ENCODE data around the gene HYOU1.

The HYOU1 gene

GRCh38 chr11:119087747-119088241, 30.8 kb upstream of the HYOU1 start:
- Histone ChIP-seq H3K27ac (no peak overlapping the region), H3K4me3 (no peak overlapping the region), H3K27me3 (no peaks in the 10 kb centered on the region), H3K4me2 (peak overlapping the region; percentile 97; the same call in 1 of the 2 replicates), H3K9me3 (no peaks in the 10 kb centered on the region), H4K20me1 (peaks cover 16% of the 10 kb centered on the region), H3K9ac (peak overlapping the region; percentile 22; the same call in 1 of the 2 replicates), H3K4me1 (peaks cover 62% of the 10 kb centered on the region), H3K36me3 (peaks cover 15% of the 10 kb centered on the region)
- no peak for TF ChIP-seq Cebpa-rat (IDR thresholded peaks at IDR 0.05)

GRCh38 chr11:119087123-119087522, 30.1 kb upstream of the HYOU1 start:
- H3K27me3 ChIP-seq = no peaks in the 10 kb centered on the region
- H3K36me3 ChIP-seq = peaks cover 15% of the 10 kb centered on the region
- peak overlapping the region; percentile 97; the same call in 1 of the 2 replicates for H3K4me2 ChIP-seq
- peaks cover 10% of the 10 kb centered on the region for H4K20me1 ChIP-seq
- no peaks in the 10 kb centered on the region for H3K9me3 ChIP-seq
- peak overlapping the region; percentile 22; the same call in 1 of the 2 replicates for H3K9ac ChIP-seq
- no peak overlapping the region for H3K4me3 ChIP-seq
- no peak overlapping the region for H3K27ac ChIP-seq
- H3K4me1 ChIP-seq = peaks cover 55% of the 10 kb centered on the region
- no peak for TF ChIP-seq Cebpa-rat (IDR thresholded peaks at IDR 0.05)

DNA sequence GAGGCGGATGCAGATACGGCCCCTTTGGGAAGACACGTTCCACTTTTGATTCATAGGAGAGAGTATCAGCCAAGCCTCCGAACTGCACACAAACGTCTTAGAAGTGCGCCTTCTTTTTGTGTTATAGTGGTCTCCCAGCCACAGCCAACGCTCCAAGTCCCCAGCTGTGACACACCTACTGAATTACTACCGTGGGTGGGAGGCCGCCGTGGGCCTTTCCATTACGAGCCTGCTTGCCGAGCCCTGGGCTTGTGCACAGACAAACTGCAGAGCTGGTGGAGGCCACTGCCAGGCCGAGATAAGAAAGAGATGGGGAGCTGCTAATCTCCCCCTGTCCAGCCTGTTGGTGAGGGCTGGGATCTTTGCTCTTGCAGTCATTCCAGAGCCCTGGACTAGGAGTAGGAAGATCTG, 28.4 kb upstream of the HYOU1 start:
- Histone ChIP-seq H4K20me1 (no peaks in the 10 kb centered on the region), H3K4me1 (peaks cover 38% of the 10 kb centered on the region), H3K9ac (peak overlapping the region; percentile 86), H3K4me3 (peak overlapping the region; percentile 75), H3K4me2 (peak overlapping the region; percentile 97), H3K27me3 (no peaks in the 10 kb centered on the region), H3K36me3 (peaks cover 23% of the 10 kb centered on the region), H3K27ac (peak overlapping the region; percentile 83), H3K9me3 (no peaks in the 10 kb centered on the region)
- no peak for TF ChIP-seq Cebpa-rat (IDR thresholded peaks at IDR 0.05)

DNA sequence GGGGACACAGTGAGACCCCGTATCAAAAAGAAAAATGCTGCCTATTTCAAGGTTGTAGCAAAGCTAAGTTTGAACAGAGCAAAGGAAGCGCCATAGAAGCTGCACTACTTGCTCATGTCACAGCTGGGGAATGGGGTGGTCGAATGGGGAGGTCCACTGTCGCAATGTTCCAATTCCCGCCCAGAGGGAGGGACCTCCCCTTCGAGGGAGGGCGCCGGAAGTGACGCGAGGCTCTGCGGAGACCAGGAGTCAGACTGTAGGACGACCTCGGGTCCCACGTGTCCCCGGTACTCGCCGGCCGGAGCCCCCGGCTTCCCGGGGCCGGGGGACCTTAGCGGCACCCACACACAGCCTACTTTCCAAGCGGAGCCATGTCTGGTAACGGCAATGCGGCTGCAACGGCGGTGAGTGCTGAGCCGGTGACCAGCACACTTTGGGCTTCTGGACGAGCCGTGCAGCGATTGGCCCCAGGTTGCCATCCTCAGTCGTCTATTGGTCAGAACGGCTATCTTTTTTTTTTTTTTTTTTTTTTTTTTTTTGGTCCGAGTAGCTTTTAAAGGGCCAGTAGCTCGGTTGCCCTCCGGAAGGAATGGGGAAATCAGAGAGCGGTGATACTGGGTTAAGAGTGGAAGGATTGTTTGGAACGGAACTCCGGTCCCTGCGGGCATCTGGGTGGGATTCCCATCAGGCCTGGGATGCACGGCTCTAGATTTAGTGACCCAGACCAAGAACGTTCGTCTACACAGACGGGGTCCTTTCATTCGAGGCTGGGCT, 27.8 kb upstream of the HYOU1 start, which contains the start of gene HMBS:
Gene HMBS, plus strand, starts transcription at position 219 of the 774 bp plus-strand sequence. Its CDS starts 153 bp downstream, at position 372.
- no peaks in the 10 kb centered on the region for H4K20me1 ChIP-seq
- H3K4me2 ChIP-seq = peak within 1 kb of the TSS; percentile 97
- H3K27ac ChIP-seq = peak within 1 kb of the TSS; percentile 83
- peaks cover 29% of the 10 kb centered on the region for H3K36me3 ChIP-seq
- peaks cover 33% of the 10 kb centered on the region for H3K4me1 ChIP-seq
- peak within 1 kb of the TSS; percentile 86 for H3K9ac ChIP-seq
- peak within 1 kb of the TSS; percentile 75 for H3K4me3 ChIP-seq
- no peaks in the 10 kb centered on the region for H3K9me3 ChIP-seq
- TF ChIP-seq Cebpa-rat (IDR thresholded peaks at IDR 0.05) = peak; percentile 65
- no peaks in the 10 kb centered on the region for H3K27me3 ChIP-seq

DNA sequence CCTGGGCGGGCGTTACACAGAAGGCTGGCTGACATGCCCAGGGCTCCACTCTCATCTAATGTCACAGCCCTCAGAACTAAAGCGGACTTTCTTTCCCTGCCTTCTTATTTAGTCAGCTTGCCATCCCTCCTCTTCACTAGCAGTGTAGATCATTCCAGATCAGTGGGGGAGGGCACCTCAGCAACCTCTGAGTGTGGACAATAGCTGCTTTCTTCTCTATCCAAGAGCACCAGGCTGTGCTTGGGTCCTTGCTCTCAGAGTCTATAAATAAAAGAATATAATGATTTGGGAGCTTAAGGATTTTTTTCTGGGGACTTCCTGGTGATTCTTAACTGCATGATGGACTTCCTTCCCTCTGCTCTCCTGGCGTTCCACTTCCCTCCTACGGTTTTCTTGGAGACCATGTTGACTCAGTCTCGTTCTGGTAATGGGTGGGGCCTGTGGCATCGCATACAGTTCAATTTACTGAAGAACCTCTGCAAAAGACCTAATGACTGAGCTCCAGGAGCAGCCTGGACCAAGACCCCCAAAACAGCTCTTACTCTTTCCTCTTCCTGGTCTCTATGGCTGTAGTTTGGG, 24.8 kb upstream of the HYOU1 start:
- no peaks in the 10 kb centered on the region for H3K9me3 ChIP-seq
- no peak overlapping the region for H3K27ac ChIP-seq
- H3K4me2 ChIP-seq = no peak overlapping the region
- no peak overlapping the region for H3K4me3 ChIP-seq
- no peak overlapping the region for H3K9ac ChIP-seq
- peaks cover 20% of the 10 kb centered on the region for H3K4me1 ChIP-seq
- TF ChIP-seq Cebpa-rat (IDR thresholded peaks at IDR 0.05) = no peak
- no peaks in the 10 kb centered on the region for H3K27me3 ChIP-seq
- no peaks in the 10 kb centered on the region for H4K20me1 ChIP-seq
- peaks cover 60% of the 10 kb centered on the region for H3K36me3 ChIP-seq

DNA sequence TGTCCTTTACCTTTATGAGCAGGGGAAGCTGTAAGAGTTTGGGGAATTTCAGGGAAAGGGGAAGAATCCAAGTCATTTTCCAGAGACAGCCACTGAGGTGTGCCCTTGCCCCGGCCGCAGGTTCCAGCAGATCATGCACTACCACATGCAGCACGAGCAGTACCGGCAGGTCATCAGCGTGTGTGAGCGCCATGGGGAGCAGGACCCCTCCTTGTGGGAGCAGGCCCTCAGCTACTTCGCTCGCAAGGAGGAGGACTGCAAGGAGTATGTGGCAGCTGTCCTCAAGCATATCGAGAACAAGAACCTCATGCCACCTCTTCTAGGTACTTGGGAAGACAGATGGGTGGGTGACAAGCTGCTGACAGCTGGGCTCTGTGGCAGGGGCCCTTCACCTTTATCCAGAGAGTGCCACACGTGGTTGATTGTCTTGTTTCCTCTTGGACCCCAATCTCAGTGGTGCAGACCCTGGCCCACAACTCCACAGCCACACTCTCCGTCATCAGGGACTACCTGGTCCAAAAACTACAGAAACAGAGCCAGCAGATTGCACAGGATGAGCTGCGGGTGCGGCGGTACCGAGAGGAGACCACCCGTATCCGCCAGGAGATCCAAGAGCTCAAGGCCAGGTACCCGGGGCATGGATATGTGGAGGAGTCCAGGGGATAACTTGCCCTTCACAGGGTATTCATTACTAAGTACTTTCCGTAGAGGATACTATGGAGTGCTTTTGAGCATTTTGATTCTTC, 21.8 kb upstream of the HYOU1 start:
- no peak overlapping the region for H3K4me3 ChIP-seq
- TF ChIP-seq Cebpa-rat (IDR thresholded peaks at IDR 0.05) = no peak
- H3K27ac ChIP-seq = no peak overlapping the region
- H3K27me3 ChIP-seq = no peaks in the 10 kb centered on the region
- no peaks in the 10 kb centered on the region for H3K9me3 ChIP-seq
- no peaks in the 10 kb centered on the region for H3K4me1 ChIP-seq
- no peaks in the 10 kb centered on the region for H4K20me1 ChIP-seq
- H3K36me3 ChIP-seq = peaks cover 89% of the 10 kb centered on the region
- H3K4me2 ChIP-seq = no peak overlapping the region
- no peak overlapping the region for H3K9ac ChIP-seq

- Histone ChIP-seq H3K9me3 (no peaks in the 10 kb centered on the region), H3K36me3 (peaks cover 99% of the 10 kb centered on the region), H4K20me1 (no peaks in the 10 kb centered on the region)
Observed at GRCh38 chr11:119077839-119078238, 20.8 kb upstream of the HYOU1 start.

DNA sequence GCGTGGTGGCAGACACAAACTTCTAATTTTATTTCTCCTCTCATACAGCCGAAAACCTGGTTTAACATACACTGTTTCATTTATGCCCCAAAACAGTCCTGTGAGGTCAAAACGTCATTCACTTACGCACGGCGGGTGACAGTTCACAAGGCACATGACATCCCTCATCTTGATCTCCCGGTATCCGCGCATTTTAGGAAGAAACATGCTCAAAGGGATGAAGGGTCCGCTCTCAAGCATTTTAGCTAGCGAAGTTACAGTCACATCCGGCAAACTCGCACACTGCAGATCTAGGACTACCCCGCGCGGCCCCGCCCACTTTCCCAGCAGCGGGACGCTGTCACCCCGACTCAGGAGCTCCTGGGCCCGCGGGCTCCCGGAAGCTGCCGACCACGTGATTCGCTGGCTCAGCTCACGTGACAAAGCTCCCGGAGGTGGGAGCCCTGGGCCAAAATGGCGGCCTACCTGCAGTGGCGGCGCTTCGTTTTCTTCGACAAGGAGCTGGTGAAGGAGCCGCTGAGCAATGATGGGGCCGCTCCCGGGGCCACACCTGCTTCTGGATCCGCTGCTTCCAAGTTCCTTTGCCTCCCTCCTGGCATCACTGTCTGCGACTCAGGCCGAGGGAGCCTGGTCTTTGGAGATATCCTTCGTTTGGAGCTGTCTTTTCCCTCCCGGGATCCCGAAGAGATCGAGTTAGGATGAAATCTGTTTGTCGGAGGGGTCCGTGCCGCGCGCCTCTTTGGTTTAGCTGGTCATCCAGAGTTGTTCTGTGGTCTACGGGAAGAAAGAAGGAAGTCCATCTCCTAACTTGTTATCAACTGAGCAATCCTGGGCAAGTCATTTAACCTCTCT, 10.6 kb upstream of the HYOU1 start, which contains the start of gene VPS11:
Gene VPS11, plus strand, starts transcription at position 448 of the 852 bp plus-strand sequence. Its CDS starts 6 bp downstream, at position 454.
- TF ChIP-seq Cebpa-rat (IDR thresholded peaks at IDR 0.05) = no peak
- Histone ChIP-seq H3K27ac (peak within 1 kb of the TSS; percentile 86), H3K4me2 (peak within 1 kb of the TSS; percentile 96), H3K36me3 (peaks cover 33% of the 10 kb centered on the region), H4K20me1 (no peaks in the 10 kb centered on the region), H3K4me3 (peak within 1 kb of the TSS; percentile 94), H3K27me3 (no peaks in the 10 kb centered on the region), H3K9ac (peak within 1 kb of the TSS; percentile 92), H3K4me1 (peaks cover 44% of the 10 kb centered on the region), H3K9me3 (no peaks in the 10 kb centered on the region)

More at GRCh38 chr11:119077839-119078238, 20.8 kb upstream of the HYOU1 start:
- no peaks in the 10 kb centered on the region for H3K4me1 ChIP-seq
- no peaks in the 10 kb centered on the region for H3K27me3 ChIP-seq
- no peak overlapping the region for H3K27ac ChIP-seq
- no peak overlapping the region for H3K4me2 ChIP-seq
- no peak overlapping the region for H3K4me3 ChIP-seq
- no peak for TF ChIP-seq Cebpa-rat (IDR thresholded peaks at IDR 0.05)
- H3K9ac ChIP-seq = no peak overlapping the region

- H3K4me3 ChIP-seq = no peak overlapping the region
- H3K9me3 ChIP-seq = no peaks in the 10 kb centered on the region
- H3K27ac ChIP-seq = no peak overlapping the region
- no peaks in the 10 kb centered on the region for H3K27me3 ChIP-seq
- H3K4me2 ChIP-seq = 0 out of 2 replicates have a peak overlapping the region, but pooled peaks have one; percentile 96
- H3K4me1 ChIP-seq = peaks cover 44% of the 10 kb centered on the region
- H3K9ac ChIP-seq = no peak overlapping the region
- no peaks in the 10 kb centered on the region for H4K20me1 ChIP-seq
- TF ChIP-seq Cebpa-rat (IDR thresholded peaks at IDR 0.05) = no peak
- H3K36me3 ChIP-seq = peaks cover 12% of the 10 kb centered on the region
Observed at GRCh38 chr11:119065369-119065768, 8.4 kb upstream of the HYOU1 start.
